Progenitor cell of endocrine pancreas (in vitro differentiated cells): ENCODE data around the gene LPGAT1. TPM values are rescaled to one million over a fixed set of nuclear protein-coding genes. Genes with fewer than 3 reads are reported as not detected.

Experiments used
- DNase-seq: peaks from one replicate; pipeline ENCODE4 v3.0.0; 2021; ENCODE audit warnings: low spot score; ENCODE audit not compliant: unreplicated experiment
- H3K27ac Mint-ChIP-seq: 2 replicates; pipeline ENCODE4 v1.8.0; 2021; ENCODE audit warnings: mild to moderate bottlenecking, moderate library complexity, mixed read lengths
- H3K27me3 Mint-ChIP-seq: 2 replicates; pipeline ENCODE4 v1.8.0; 2021; ENCODE audit warnings: mixed read lengths
- H3K36me3 Mint-ChIP-seq: 2 replicates; pipeline ENCODE4 v1.8.0; 2022; ENCODE audit warnings: mixed read lengths; ENCODE audit not compliant: insufficient read depth
- H3K4me1 Mint-ChIP-seq: 2 replicates; pipeline ENCODE4 v1.8.0; 2021; ENCODE audit warnings: low read depth, mixed read lengths
- H3K4me3 Mint-ChIP-seq: 2 replicates; pipeline ENCODE4 v1.8.0; 2021; ENCODE audit warnings: low read depth, mild to moderate bottlenecking, moderate library complexity, mixed read lengths
- H3K9me3 Mint-ChIP-seq: 2 replicates; pipeline ENCODE4 v1.8.0; 2021; ENCODE audit warnings: low read depth, mixed read lengths
- total RNA-seq: library from RNA; stranded (reverse); gene quantifications from 2 replicates; pipeline ENCODE4 v1.2.1, GENCODE V29; 2021
- TF ChIP-seq, protein P1 (sequence below): fragments of 200-600 bp; sonication (generic); IDR thresholded peaks from one replicate; pipeline ENCODE4 v1.5.0; 2021; ENCODE audit warnings: antibody characterized with exemption, mild to moderate bottlenecking; ENCODE audit not compliant: unreplicated experiment

Gene LPGAT1
- total RNA-seq, 1 donor from 2014 or later, result 59.5 TPM

DNA sequence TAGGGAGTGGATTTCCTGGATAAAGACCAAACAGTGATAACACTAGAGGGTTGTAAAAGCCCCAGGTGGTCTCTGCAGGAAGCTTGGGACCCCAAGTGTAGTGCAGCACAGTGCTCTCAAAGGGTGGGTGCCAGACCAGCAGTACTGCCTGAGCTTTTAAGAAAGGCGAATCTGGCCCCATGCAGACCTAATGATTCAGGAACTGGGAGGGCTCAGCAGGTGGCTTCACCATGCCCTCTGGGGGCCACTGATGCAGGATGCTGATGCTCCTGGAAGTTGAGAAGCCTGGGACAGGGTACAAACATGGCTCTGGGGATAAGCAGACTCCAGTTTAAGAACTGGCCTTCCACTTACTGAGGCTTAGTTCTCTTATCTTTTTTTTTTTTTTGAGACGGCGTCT is 126.0 kb downstream of the LPGAT1 start:
- no peak overlapping the region for H3K4me3 Mint-ChIP-seq
- no peak overlapping the region for H3K27ac Mint-ChIP-seq
- no peak for DNase-seq
- no peaks in the 10 kb centered on the region for H3K36me3 Mint-ChIP-seq
- no peaks in the 10 kb centered on the region for H3K4me1 Mint-ChIP-seq
- peaks cover 17% of the 10 kb centered on the region for H3K27me3 Mint-ChIP-seq
- TF ChIP-seq, protein P1, sequence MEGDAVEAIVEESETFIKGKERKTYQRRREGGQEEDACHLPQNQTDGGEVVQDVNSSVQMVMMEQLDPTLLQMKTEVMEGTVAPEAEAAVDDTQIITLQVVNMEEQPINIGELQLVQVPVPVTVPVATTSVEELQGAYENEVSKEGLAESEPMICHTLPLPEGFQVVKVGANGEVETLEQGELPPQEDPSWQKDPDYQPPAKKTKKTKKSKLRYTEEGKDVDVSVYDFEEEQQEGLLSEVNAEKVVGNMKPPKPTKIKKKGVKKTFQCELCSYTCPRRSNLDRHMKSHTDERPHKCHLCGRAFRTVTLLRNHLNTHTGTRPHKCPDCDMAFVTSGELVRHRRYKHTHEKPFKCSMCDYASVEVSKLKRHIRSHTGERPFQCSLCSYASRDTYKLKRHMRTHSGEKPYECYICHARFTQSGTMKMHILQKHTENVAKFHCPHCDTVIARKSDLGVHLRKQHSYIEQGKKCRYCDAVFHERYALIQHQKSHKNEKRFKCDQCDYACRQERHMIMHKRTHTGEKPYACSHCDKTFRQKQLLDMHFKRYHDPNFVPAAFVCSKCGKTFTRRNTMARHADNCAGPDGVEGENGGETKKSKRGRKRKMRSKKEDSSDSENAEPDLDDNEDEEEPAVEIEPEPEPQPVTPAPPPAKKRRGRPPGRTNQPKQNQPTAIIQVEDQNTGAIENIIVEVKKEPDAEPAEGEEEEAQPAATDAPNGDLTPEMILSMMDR, result no peak
- no peaks in the 10 kb centered on the region for H3K9me3 Mint-ChIP-seq

DNA sequence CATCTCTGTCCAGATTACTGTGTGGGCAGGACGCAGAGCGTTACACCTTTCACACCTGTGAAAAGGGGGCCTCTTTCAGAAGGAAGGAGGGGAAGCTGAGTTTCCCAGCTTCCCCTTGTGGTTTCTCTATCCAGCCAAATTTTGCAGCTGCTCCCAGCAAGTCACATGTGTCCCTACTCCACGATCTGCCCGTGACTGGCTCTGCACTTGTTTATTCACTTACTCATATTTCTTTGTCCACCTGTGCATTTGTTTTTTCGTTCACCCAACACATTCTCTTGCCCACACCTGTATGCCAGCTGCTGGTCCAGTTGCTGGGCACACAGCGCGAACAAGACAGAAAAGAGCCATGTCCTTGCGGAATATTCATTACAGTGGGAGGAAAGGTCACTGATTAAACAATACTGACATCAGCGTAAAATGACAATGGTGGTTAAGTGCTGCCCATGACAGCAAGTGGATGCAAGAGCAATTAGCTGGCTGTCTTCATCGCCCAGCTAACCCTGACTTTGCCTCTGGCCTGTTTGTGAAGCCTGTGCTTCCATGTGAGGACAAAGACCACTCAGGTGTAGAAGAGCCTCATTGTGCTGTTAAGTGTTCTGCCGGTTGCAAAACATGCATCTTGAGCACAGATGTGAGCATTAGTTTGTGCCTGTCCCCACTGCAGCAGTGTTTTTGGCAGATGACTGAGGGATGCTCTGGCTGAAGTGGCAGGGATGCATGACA is 126.6 kb downstream of the LPGAT1 start:
- Mint-ChIP-seq H3K27me3 (peaks cover 21% of the 10 kb centered on the region), H3K4me3 (no peak overlapping the region), H3K4me1 (no peaks in the 10 kb centered on the region), H3K9me3 (no peaks in the 10 kb centered on the region), H3K36me3 (no peaks in the 10 kb centered on the region), H3K27ac (no peak overlapping the region)
- DNase-seq, result no peak
- TF ChIP-seq, protein P1, result no peak

DNA sequence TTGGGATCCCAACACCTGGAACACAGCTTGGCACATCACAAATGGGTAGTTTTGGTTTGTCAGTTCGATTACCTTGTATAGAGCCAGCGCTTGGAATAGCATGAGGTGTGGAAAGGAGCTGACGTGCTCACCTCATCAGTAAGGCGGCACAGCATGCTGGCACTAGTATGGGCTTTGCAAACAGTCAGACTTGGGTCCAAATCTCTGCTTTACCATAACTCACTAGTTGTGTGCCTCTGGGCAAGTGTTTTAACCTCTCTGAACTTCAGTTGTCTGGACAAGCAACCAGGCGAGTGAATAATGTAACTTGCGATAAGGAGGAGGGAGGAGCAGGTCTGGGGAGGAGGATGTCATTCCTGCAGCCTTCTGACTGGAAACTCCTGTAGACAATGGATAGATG is 128.8 kb downstream of the LPGAT1 start:
- Mint-ChIP-seq H3K9me3 (no peaks in the 10 kb centered on the region), H3K36me3 (no peaks in the 10 kb centered on the region), H3K27me3 (peaks cover 21% of the 10 kb centered on the region), H3K27ac (no peak overlapping the region), H3K4me1 (no peaks in the 10 kb centered on the region), H3K4me3 (no peak overlapping the region)
- DNase-seq, result no peak
- TF ChIP-seq, protein P1, result no peak

DNA sequence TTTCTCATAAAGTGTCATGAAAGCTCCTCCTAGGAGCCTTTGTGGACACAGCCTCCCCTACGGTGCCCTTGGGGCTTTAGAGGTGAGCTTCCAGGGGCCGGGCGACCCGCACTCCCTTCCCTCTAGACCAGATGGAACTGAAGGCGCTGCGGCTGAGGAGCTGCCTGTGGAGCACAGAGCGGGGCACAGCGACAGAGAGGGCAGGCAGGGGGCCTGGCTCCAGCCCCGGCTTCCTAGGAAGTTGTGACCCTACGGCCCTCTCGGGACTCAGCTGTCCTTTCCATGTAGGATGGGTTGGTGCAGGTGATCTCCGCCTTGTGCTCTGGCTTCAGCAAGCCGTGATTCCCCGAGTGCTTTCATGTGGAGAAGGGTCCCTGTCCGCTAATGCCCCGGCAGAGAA is 131.5 kb downstream of the LPGAT1 start:
- Mint-ChIP-seq H3K4me1 (no peaks in the 10 kb centered on the region), H3K4me3 (peak overlapping the region; percentile 66), H3K27me3 (peaks cover 21% of the 10 kb centered on the region), H3K36me3 (no peaks in the 10 kb centered on the region), H3K9me3 (peaks cover 3% of the 10 kb centered on the region), H3K27ac (peak overlapping the region; percentile 33)
- TF ChIP-seq, protein P1, result no peak
- DNase-seq, result no peak

DNA sequence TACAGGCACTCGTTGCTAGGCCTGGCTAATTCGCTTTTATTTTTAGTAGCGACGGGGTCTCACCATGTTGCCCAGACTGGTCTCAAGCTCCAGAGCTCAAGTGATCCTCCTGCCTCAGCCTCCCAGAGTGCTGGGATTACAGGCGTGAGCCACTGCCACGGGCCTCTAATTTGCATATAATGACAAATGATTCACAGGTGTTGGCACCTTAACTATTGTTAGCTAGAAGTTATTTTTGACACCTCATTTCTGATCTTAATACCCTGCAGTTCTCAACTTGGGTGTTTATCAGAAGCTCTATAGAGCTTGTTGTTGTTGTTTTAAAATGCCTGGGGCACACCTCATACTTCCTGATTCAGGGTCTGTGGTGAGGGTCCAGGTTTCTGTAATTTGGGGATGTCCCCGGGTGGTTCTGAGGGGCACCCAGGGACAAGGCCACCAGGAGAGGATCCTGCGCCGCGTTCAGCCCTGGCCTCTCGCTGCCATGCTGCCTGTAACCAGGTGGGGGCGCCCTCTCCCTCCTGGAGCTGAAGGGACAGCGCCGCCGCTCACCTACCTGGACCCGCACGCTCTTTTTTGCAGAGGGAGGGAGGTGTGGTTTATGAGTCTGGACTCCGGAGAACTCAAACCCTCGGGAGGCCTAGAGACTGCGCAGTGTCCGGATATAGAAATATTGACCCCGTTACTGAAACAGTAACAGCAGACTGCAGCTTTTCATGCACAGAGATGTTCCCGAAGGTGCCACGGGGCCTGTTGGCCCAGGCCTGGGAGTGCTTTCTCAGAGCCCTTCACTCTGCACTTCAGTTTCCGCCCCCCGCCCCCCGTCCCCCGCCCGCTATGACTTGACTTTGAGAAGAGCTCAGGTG is 132.2 kb downstream of the LPGAT1 start:
- H3K27ac Mint-ChIP-seq, result peak overlapping the region; percentile 33
- H3K27me3 Mint-ChIP-seq, result peaks cover 20% of the 10 kb centered on the region
- H3K4me1 Mint-ChIP-seq, result no peaks in the 10 kb centered on the region
- TF ChIP-seq, protein P1, result peak; percentile 99
- no peaks in the 10 kb centered on the region for H3K36me3 Mint-ChIP-seq
- H3K4me3 Mint-ChIP-seq, result peak overlapping the region; percentile 66
- DNase-seq, result peak; percentile 88
- H3K9me3 Mint-ChIP-seq, result peaks cover 9% of the 10 kb centered on the region
